Hematopoietic multipotent progenitor cell treated with erythropoietin and hydrocortisone succinate and interleukin-3 and kit ligand, for 4 days (in vitro differentiated cells): ENCODE results near the gene PROX2.

Experiments used
- DNase-seq: peaks from one replicate; pipeline ENCODE4 v3.0.0-alpha.2; 2015

The PROX2 gene

GRCh38 chr14:74908861-74909341 lies 33.0 kb upstream of the PROX2 start:
- DNase-seq: no peak

- DNase-seq: no peak
These were observed 31.8 kb upstream of the PROX2 start for GRCh38 chr14:74907744-74908143.

- peak; percentile 43 for DNase-seq
These were observed 31.1 kb upstream of the PROX2 start for GRCh38 chr14:74906925-74907521.

- peak; percentile 80 for DNase-seq
These were observed 29.7 kb upstream of the PROX2 start for GRCh38 chr14:74905595-74906142.

GRCh38 chr14:74904635-74905503 lies 28.9 kb upstream of the PROX2 start:
- DNase-seq: no peak

DNA sequence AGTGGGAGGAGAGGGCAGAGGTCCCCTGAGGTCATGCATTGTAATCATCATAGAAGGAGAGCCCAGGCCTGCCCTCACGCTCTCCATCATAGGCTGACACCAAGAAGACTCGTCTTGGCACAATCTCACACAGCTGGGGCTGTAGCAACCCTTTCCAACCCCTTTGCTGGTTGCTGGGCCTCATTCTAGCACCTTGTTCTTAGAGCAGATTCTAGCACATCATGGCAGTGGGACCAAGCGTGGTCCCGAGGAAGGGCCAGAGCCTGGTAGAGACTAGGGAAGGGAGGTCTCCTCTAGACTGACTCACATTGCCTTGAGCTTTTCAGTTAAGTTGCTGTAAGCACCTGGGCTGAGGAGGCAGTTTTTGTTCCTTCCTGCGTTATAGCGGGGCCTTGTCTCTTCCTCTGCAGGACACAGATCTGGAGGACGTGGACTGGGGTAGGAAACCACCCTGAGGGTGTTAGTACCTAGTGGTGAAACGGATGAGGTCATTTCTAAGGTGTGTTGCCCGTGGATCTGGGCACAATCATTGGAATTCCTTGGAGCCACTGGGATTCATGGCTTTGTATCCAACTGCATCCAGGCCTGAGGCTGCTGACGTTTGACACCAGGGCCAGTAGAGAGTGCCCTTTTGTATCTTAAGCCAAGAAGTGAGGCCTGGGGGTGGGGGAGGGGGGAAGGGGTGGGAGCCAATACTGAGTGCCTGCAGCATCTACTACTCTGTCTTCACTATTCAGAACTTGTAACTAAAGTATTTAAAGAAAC lies 27.2 kb upstream of the PROX2 start:
- DNase-seq: no peak

DNA sequence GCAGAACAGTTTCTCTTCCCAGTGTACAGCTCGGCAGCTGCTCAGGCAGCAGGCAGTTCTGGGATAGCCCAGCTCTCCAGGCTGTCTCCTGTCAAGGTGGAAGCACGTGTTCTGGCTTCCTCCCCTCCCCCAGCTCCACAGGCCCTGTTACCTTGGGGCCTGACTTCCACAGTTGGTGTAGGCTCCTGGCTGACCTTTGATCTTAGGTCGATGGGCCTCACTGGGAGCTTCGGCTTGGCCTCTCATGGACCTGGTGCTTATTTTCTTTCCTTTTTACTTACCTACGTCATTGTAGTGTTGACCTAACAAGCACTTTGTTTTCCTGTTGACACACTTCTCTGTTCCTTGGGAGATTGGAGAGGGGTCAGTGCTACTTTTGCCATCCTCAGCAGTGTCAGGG lies 22.7 kb upstream of the PROX2 start:
- no peak for DNase-seq

GRCh38 chr14:74898083-74898482 lies 22.1 kb upstream of the PROX2 start:
- DNase-seq: no peak

- DNase-seq: no peak
These were observed 21.7 kb upstream of the PROX2 start for GRCh38 chr14:74897642-74898041.

DNA sequence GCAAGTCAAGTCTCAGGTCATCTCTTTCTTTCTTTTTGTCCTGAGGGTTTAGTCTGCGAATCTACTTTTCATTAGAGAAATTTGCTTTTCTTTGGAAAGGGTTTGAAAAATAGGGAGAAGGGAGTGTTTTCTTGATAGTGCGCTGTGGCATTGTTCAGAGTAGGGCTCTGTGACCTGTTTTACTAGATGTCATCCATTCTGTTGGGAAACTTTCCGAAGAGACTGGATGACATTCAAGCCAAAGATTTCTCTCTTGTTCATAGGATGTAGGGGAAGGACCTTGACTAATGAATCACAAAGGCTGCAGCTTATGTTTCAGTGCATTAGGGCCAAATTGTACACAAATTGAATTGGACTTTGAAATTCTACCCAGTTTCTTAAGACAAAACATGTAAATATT lies 20.5 kb upstream of the PROX2 start:
- DNase-seq: no peak

GRCh38 chr14:74893614-74894091 lies 17.7 kb upstream of the PROX2 start:
- DNase-seq: peak; percentile 30

DNA sequence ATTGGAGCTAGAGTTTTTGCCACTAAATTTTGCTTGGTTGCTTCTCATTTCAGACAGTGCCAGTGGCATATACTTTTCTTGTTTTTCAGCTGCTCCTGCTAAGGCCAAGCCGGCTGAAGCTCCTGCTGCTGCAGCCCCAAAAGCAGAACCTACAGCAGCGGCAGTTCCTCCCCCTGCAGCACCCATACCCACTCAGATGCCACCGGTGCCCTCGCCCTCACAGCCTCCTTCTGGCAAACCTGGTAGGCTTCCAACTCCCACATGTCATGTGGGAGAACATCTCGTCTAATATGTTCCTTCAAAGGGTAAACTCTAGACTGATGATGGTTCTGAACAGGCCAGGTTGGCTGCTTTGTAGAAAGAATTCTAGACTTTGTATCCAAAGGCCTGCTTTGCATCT lies 16.8 kb upstream of the PROX2 start:
- DNase-seq: peak; percentile 38

DNA sequence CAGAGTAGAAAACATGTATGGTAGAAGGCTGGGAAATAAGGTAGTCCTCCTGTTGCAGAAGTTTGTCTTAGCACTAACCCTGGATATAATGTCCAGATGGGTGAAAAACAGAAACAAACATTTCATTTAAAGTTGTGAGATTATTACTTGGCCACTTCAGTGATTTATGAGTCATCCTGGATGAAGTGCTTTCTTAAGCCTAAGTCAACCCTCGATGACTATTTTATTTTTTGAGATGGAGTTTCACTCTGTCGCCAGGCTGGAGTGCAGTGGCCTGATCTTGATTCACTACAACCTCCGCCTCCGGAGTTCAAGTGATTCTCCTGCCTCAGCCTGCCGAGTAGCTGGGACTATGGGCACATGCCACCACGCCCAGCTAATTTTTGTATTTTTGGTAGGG lies 15.9 kb upstream of the PROX2 start:
- DNase-seq: no peak

DNA sequence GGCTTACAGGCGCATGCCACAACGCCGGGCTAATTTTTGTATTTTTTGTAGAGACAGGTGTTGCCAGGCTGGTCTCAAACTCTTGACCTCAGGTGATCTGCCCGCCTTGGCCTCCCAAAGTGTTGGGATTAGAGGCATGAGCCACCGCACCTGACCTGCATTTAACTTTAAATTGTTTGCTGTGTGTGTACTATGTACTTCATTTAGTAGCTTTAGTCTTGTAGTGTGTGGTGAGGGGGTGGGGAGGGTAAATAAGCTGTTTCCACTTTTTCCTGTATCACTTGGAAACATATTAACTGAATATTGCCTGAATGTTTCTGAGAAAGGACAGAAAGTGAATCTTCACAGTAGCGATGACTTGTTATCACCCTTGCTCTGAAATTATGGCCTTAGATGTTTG lies 14.3 kb upstream of the PROX2 start:
- DNase-seq: no peak

DNA sequence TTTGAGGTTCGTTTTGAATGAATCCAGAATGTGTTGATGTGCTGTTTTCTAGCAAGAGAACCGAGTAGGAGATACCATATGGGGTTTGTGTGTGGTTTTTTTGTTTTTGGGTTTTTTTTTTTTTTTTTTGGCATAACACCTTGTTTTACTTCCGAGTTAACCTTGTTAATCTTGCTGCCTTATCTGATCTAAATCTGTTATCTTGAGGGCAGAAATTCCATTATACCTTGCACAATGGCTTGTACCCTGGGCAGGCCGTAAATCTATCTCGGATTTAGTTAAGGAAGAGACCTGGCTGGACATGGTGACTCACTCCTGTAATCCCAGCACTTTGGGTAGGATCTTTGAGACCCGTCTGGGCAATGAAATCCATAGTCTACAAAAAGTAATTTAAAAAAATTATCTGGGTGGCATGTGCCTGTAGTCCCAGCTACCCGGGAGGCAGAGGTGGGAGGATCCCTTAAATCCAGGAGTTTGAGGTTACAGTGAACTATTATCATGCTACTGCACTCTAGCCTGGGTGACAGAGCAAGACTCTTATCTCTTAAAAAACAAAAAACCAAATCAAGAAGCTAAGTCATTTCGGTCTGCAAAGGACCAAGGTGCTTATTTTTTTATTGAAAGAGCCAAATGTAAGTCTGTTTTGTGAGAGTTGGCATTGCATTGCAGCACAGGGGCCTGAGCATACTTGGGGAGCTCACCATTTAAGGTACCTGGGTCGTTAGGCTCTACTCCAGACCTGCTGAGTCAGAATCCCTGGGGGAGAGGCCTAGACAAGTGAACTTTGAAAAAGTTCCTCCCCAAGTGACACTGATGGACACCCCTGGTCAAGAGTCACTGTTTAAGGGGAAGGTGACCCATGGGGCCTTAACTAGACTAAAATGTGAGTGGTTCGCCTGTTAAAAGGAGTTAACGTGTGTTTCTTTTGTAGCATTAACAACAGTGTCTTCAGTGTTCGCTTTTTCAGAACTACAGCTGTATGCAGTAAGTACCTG lies 12.5 kb upstream of the PROX2 start:
- DNase-seq: peak; percentile 93

- DNase-seq: no peak
These were observed 10.1 kb upstream of the PROX2 start for GRCh38 chr14:74886001-74886400.

- peak; percentile 72 for DNase-seq
These were observed 6.4 kb upstream of the PROX2 start for GRCh38 chr14:74882103-74882920.

DNA sequence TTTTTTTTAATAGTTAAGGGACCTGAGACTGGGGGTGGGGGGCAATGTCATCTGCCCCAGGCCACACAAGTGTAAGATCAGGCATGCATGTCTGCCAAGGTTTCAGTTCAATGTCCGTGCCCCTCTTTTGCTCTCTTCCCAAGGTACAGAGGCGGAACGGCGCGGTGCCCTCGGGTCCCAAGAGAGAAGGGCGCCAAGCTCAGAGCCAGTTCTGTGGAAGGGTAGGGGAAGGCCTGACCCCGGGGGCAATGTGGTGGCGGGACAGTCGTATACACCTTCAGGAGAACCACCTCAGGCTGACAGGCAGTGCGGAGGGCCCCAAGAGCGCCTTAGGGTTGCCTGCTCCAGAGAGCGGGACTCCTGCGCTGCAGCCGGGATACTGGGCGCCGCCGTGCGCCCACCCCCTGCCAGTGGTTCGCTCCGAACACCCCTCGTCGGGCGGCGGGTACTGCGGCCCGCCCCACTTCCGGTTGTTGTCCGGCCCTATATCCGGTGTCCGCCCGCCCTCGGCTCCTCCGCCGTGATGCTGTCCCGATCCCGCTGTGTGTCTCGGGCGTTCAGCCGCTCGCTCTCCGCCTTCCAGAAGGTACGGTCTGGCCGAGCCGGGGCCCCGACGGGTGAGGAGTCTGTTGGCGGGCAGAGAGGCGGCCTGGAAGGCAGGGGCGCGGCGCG lies 5.6 kb upstream of the PROX2 start, which contains the start of gene DLST:
Gene DLST (plus strand): TSS at position 486 of the 672 bp plus-strand sequence. CDS start 38 bp downstream, at position 524.
- peak; percentile 94 for DNase-seq

DNA sequence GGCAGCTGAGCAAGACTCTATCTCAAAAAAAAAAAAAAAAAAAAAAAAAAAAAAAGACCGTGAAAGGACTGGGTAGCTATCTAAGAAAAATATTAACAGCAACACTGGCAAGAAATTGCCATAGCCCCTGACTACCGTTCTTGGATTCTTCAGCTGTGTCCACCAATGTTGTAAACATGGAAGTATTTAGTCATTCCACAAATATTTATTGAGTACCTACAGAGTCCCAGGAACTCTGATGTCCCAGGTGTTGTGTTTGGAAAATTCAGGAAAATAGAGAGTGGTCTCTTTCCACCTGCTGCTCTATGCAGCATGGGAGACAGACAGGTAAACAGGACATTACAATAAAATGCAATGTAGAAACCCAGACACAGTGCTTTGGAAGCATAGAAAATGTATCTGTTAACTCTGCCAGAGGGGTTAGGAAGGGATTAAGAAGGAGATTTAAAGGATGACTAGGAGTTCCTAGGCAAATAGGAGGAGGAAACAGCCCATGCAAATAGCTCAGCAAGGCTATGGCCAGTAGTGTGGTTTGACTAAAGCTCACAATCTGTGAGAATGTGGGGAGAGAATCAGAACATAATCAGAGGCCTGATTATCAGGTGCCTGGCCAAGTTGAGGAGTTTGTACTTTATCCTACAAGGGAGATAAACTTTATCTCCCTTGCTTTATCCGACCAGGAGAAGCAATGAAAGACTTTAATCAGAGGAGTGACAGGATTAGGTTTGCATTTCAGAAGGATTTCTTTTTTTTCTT lies 3.7 kb upstream of the PROX2 start:
- no peak for DNase-seq
